Right kidney (tissue), 1 donor: ENCODE measurements around the gene GRAMD1B.

ENCODE experiments used
- DNase-seq: peaks from one replicate; pipeline ENCODE4 v3.0.0-alpha.2; 2016

Gene GRAMD1B

GRCh38 chr11:123475469-123475868 is 45.4 kb downstream of the GRAMD1B start:
- peak; percentile 20 for DNase-seq

- DNase-seq, result no peak
Measured at GRCh38 chr11:123477205-123477907, 47.3 kb downstream of the GRAMD1B start.

GRCh38 chr11:123478352-123478987 is 48.4 kb downstream of the GRAMD1B start:
- peak; percentile 59 for DNase-seq

- DNase-seq, result no peak
Measured at GRCh38 chr11:123479048-123479837, 49.2 kb downstream of the GRAMD1B start.

- DNase-seq, result no peak
Measured at GRCh38 chr11:123480290-123480815, 50.3 kb downstream of the GRAMD1B start.

- DNase-seq, result no peak
Measured at GRCh38 chr11:123480882-123481281, 50.8 kb downstream of the GRAMD1B start.

GRCh38 chr11:123481640-123482039 is 51.6 kb downstream of the GRAMD1B start:
- no peak for DNase-seq

- no peak for DNase-seq
Measured at GRCh38 chr11:123482218-123482617, 52.1 kb downstream of the GRAMD1B start.

- no peak for DNase-seq
Measured at GRCh38 chr11:123483058-123483457, 53.0 kb downstream of the GRAMD1B start.

- no peak for DNase-seq
Measured at GRCh38 chr11:123483466-123483865, 53.4 kb downstream of the GRAMD1B start.

GRCh38 chr11:123484448-123484847 is 54.4 kb downstream of the GRAMD1B start:
- no peak for DNase-seq

- no peak for DNase-seq
Measured at GRCh38 chr11:123487157-123487744, 57.2 kb downstream of the GRAMD1B start.

- no peak for DNase-seq
Measured at GRCh38 chr11:123490527-123490926, 60.5 kb downstream of the GRAMD1B start.

- DNase-seq, result no peak
Measured at GRCh38 chr11:123491241-123491640, 61.2 kb downstream of the GRAMD1B start.

- DNase-seq, result no peak
Measured at GRCh38 chr11:123493349-123494063, 63.4 kb downstream of the GRAMD1B start.

GRCh38 chr11:123494195-123495050 is 64.4 kb downstream of the GRAMD1B start:
- DNase-seq, result no peak

GRCh38 chr11:123504401-123504800 is 74.3 kb downstream of the GRAMD1B start:
- no peak for DNase-seq

- DNase-seq, result peak; percentile 40
Measured at GRCh38 chr11:123505546-123506299, 75.7 kb downstream of the GRAMD1B start.

GRCh38 chr11:123507043-123507442 is 77.0 kb downstream of the GRAMD1B start:
- no peak for DNase-seq
